ENCODE measurements around the gene DCTD.

The DCTD gene

DNA sequence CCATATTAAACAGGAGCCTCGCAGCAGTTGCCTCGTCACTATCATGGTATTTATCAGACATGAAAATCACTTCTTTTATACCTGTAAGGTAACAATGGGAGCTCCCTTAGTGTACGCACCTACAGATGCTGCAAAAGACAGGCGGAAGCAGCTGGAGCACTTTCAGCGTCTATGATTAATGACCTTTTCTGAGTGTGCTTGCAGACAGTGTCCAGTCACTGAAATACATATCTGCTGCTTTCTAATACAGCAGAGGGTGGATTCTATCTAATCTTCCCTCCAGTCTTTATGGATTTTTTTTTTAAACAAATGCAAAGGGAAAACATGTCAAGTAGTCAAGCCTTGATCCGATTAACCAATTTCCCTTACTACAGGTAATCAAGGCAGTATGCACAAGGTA lies 24.1 kb downstream of the DCTD start:
- no peak for DNase-seq (ENCODE audit: low read depth in 2 of 2)

DNA sequence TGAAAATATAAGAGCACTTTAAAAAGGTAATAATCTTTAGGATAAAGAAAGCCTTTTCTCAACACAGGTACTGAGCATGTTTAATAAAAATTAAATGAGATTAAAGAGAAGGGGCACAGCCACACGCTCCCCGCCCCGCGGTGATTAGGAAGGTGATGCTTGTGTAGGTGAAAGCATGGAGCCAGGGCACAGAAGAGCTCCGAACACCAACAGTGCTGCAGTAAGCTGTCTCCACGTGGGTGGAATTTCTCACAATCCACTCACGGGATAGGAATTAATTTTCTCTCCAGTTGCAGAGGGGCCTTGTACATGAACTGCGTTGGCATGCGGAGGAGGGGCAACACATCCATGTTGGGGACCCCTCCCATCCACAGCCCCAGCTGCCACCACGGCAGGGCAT lies 27.0 kb downstream of the DCTD start:
- DNase-seq (ENCODE audit: low read depth in 2 of 2), result no peak

DNA sequence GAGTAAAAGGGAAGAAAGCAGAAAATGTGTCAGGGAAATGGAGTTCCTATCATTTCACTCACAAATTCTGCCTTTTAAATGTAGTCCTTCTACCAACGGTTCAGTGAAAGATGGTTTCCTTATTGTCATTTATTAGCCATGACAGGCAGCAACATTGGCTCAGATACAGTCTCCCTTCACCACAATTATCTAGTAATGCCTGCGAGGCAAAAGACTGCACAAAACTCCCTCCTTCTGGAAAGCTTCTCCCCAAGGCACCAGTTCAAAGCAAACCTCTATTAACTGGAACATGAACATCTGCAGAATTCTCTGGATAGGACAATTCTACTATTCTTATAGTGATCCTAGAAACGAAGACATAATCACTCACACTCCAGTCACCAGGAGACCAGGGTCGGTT lies 28.3 kb downstream of the DCTD start:
- DNase-seq (ENCODE audit: low read depth in 2 of 2), result no peak

DNA sequence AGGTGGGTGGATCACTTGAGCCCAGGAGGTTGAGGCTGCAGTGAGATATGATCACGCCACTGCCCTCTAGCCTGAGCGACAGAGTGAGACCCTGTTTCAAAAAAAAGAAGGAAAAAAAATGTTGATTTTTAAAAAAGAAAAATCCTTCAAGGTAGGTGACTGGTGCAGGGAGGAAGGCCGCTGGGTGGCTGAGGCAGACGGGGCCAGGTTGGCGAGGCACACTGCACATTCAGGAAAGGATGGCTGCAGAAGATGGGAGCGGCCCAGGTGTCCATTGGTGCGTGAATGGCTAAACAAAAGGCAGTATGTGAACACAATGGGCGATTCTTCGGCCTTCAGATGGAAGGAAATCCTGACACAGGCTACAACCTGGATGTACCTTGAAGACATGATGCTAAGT lies 30.4 kb downstream of the DCTD start:
- DNase-seq (ENCODE audit: low read depth in 2 of 2), result no peak

DNA sequence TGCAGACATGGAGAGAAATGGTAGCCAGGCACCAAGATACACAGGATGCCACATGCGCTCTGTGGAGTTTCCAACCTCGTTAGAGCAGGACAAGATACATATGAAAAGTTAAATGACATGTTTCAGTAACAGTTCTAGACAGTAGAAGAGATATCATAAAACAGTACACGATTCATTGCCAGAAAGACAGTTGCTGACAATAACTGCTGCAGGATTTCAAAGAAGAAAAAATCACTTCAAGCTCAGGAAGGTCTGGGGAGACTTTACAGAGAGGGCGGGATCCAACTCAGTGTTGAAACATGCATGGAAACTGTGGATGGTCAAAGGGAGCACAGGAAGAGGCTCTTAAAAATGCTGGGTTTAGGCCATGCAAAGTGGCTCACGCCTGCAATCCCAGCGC lies 31.0 kb downstream of the DCTD start:
- DNase-seq (ENCODE audit: low read depth in 2 of 2), result no peak

DNA sequence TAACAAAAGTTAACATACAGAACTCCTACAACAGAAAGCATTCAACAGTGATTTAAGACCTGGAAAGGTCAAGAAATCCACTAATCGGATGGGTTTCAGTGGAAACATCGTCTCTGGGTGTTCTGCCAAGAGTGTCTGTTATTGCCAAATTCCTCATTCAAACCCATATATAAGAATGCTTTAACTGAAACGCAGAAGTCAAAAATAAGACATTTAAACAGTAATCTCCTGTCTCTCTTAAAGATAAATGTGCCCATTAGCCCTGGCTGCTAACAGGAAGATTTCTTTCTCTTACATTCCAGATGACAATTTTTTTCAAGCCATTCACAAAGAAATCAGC lies 31.5 kb downstream of the DCTD start:
- peak; percentile 75 for DNase-seq (ENCODE audit: low read depth in 2 of 2)

DNA sequence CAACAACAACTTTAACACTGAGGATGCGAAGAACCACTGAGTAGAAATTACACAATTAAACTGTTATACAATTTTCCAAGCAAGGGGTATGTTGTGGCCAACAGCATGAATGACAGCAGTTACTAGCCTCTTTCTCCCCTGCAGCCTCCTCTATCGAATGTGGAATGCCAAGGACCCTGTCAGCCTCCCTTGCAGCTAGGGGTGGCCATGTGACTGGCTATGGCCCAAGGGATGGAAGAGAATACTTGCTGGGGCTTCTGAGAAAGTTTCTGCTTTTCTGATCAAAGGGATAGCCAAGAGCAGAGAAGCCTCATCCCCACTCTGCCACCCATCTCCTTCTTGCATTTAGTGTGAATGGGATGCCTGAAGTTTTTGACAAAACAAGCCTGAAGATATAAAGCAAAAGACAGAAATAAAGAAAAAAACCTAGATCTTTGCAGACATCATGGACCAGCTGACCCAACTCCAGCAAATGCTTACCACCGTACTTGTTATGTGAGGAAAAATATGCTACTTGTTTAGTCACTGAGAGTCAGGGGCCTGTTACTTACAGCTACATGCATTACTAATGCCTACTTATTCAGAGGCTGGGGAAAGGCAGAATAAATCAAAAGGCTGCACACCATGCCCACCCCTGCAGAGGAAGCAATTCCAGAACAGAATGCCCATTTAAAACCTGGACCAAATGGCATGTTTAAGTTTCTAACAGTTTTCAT lies 32.0 kb downstream of the DCTD start:
- no peak for DNase-seq (ENCODE audit: low read depth in 2 of 2)

DNA sequence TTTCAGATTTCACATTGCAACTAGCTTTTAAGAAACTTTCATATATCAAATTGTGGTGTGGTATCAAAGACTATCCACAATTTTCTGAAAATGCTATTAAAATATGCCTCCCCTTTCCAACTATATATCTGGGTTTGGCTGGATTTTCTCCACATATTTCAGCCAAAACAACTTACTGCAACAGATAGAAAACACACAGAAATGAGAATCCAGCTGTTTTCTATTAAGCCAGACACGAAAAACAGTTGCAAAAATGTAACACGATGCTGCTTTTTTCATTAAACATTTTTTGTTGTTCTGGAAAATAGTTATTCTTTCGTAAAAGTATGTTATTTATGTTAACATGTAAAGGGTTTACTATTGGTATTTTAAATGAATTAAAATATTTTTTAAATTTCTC lies 33.1 kb downstream of the DCTD start:
- DNase-seq (ENCODE audit: low read depth in 2 of 2), result peak; percentile 53 to 57

DNA sequence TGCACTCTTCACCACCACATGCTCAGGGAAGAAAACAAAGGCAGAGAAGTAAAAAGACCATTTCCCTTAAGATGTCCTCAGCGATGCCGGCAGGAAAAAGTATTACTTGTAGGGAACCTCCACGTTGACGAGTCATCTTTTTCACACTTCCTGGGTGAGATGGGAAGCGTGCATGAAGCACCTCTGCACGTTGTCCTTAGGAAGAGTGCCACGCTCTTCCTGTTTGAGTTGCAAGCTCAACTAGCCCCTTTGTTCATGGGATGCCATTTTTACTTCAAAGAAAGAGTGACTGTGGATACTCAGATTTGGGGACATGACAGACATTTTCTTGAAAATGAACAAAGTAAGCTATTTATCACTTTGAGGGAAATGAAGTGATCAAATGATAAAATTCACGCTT lies 33.8 kb downstream of the DCTD start:
- no peak for DNase-seq (ENCODE audit: low read depth in 2 of 2)

DNA sequence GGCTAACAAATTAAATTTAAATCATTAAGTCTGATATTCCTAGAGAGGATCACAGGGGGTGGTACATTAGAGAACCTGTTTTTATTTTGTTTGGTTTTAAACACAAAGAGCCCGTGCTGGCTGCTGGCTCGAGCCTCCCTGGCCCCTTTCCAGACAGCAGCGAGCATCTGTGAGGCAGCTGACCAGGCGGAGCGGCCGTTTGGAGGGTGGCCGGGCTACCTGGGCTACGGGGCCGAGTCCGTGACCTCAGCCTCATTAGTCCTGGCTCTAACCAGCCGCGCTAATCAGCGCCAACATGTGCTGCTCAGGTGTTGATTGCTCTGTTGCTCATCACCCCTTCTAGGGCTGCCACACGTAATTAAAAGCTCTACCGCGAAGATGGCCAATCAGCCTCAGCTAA lies 35.3 kb downstream of the DCTD start:
- no peak for DNase-seq (ENCODE audit: low read depth in 2 of 2)

DNA sequence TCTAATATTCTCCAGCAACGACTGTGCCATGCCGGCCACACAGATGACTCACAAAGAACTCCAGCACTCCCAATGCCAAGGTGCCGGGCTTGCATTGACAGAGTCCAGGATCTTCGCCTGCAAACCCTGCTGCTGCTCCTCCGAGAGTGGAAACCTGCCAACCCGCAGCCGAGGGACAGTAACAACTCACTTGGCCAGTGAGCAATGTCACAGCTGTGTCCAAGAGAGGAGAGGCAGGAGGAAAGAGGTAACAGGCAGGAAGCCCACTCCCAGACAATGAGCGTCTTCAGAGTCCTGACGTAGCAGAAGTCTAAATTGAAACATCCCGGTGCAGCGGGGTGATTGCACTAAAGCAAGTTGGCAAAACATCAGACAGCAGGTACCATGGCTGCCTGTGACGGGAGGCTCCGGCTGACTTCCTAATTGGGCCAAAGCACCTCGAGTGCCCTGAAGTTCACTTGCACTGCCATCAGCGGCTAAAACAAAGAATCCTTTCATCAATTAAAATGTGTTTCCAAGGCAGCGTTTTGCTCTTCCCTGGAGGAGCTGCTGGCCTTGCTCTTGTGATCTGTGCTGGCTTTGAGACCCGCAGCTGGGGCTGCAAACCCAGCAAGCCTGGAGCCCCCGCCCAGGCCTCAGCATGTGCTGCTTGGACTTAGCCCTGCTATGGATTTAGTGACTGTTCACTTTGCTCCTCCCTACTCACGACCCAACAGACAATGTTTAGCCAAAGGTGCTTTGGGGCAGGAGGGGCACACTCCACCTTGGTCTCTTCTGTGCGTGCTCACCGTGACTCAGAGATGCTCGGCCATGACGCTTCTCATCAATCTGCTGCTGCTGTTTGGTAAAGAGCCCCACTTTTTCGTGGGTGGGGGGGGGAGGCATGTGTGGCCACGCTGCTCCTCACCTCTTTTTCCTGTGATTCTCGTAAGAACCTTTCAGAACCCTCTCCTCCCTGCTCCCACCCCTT lies 36.5 kb downstream of the DCTD start:
- DNase-seq (ENCODE audit: low read depth in 2 of 2), result no peak

DNA sequence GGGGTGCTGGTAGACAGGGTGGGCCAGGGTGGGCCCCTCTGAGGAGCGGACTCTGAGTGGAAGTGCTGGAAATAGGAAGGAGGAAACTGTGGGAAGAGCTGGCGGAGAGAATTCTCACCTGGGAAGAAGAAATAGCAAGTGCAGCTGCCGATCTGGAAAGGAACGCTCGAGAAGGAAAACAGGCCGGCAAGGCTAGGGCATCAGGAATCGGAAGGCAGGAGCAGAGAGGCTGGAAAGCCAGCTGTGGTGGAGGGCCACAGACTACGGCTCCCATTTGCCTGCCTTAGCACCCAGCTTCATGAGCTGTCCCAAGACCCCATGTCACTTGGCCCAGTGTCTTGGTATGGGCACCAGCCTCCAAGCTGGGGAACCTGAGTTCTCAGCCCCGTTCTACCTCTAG lies 37.3 kb downstream of the DCTD start:
- no peak for DNase-seq (ENCODE audit: low read depth in 2 of 2)

DNA sequence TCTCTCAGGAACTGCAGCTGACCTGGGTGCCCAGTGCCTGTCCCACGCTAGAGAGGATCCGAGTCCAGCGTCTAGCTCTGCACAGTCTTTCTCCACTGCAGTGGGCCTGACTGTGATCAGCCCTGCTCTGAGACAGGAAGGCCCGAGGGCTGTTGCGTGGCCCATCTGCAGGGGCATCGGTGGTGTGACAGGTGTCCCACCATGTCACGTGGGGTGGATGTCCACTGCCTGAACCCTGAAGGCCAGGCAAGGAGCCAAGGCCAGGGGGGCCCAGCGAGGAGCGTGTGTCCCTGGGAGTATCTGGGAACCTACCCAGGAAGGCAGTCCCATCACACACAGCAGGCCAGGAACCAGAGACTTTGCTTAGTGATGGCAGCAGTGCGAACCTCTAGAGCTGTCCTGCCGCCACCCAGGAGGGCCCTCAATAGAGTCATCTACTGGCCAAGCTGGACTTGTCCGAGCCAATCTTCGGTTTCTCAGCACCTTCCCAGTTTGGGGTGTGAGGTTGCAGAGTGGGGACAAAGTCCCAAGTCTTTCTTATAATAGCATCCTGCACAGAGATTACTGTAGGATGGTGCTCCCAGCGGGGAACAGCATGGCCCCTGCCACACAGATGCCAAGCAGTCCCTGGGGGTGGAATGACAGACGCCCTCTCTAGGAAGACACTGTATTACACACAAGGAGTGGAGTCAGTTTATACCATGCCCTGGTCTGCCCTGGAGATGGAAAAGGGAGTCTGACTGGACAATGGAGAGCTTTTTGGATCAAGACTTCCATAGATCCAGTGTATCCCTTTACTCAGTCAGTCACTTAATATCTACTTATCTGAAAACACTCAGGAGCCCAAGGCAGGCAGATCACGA lies 38.3 kb downstream of the DCTD start:
- no peak for DNase-seq (ENCODE audit: low read depth in 2 of 2)

DNA sequence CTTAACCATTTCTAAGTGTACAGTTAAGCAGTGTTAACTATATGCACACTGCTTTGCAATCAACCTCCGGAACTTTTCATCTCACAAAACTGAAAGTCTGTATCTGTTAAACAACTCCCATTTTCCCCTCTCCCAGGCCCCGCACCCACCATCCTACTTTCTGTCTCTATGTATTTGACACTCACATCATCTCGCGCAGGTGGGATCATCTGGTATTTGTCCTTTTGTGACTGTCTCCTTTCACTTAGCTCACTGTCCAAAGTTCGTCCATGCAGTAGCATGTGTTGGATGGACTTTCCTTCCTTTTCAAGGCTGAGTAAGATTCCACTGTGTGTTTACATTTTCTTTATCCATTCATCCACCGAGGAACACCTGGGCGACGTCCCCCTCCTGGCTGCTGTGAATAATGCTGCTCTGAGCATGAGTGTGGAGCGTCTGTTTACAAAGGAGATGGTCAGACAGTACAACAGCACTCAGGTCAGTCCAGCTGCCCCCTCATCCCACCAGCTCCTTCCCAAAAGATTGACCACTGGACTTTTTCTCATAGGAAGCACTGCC lies 39.8 kb downstream of the DCTD start:
- DNase-seq (ENCODE audit: low read depth in 2 of 2), result no peak

DNA sequence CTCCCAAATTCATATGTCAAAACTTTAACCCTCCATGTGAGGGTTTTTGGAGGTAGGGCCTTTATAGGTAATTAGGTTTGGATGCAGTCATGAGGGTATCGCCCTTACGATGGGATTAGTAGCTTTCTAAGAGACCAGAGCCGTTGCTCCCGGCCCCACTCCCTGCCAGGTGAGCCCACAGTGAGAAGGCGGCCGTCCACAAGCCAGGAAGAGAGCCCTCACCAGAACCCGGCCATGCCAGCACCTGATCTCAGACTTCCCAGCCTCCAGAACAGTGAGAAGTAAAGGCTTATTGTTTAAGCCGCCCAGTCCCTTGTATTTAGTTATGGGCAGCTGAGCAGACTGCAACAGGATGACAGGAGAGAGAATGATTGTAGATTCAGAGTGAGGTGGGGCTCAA lies 40.8 kb downstream of the DCTD start:
- no peak for DNase-seq (ENCODE audit: low read depth in 2 of 2)

DNA sequence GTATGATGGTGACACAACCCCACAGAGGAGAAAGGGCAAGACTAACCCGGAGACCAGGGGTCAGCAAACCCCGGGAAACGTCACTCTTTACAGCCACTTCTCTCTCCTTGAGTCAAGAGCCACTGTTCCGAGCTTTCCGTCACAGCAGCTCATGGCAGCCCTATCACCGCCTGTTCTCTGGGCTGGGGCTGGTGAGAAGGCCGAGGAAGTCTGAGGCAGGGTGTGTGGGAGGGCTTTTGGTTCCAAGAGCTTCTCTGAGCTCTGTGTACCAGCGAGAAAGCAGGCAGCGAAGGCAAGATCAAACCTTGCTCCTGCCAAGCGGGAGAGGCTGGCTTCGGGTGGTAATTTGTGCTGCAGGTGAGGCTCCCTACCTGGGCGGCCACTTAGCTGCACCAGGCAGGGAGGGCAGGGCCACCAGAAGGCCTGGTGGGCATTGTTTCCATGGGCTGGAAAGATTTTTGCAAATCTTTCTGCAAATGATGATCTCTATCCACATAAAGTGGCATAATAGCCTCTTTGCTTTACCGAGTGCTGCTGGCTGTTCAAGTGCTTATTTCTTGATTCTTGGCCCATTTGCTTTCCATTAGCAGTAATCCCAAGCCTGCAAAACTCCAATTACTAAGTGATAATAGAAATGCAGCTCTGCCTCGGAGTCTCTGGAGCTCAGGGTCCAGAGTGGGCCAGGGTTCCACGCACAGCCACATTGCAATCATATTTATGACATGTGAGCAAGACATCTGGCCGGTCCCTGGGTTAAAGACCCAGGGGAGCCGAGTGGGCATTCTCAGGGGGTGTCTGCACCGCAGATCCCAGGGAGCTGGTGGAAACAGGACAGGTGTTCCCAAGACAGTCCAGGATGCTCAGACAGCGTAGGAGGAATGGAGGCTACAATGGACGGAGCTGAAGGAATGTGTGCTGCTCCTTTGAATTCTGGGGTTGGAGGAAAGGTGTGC lies 41.5 kb downstream of the DCTD start:
- DNase-seq (ENCODE audit: low read depth in 2 of 2), result no peak

DNA sequence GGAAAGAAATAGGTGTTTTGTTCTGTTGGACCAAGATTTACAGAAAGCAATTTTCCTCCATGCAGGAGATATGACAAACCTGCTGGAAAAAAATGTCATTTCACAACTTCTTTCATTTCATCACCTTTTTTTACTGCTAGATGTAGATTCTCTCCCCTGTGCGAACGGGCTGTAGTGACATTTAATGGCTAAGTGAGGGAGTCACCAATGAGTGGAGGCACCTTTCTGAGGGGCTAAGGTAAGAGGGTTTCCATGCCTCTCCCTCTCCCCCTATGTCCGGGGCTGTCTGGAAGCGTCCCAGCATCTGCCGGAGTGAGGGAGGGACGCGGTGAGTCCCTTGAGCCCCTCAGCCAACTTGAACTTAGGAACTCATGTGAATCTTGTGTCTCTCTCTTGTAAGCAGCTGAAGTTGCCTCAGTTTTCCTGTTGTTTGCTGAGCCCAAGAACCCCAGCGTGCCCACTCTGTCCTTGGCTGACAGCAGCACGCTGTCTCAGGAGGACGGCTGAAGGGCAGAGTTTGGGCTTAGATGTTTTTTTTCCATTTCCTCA lies 42.3 kb downstream of the DCTD start:
- no peak for DNase-seq (ENCODE audit: low read depth in 2 of 2)

DNA sequence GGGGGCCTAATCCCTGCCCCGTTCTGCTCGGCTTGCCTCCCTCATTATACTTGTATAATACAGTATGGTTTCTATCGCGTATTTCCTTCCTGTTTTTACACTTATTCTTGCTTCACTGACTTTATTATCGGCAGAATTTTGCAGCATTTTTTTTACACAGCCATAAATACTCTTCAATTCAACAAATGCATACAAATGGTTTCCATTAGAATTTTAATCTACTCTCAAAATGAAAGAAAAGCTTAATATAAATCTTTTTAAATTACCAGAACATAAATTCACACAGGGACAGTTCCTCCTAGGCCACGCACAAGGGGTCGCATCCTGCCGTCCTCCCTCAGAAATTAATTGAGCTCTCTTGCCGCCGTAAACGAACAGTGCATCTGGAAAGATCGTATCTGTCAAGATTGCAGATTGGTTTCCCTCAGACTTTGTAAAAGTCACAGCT lies 42.9 kb downstream of the DCTD start:
- no peak for DNase-seq (ENCODE audit: low read depth in 2 of 2)

DNA sequence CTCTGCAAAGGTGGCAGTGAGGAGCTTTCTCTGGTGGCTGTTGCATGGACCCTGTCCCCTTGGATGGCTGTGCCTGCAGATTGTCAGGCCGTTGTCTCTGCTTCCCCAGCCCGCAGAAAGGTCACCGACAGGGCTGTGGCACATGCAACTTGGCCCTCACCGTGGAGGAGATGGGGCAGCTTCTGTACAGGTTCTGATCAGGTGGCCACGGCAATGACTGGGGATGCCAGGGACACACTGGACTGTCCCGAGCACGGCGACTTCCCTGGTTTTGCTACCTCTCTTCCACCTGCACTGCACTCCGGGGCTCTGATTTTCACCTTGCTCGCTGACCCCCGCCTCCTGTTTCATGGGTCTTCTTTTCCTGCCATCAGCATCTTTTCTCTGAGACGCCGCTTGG lies 43.5 kb downstream of the DCTD start:
- DNase-seq (ENCODE audit: low read depth in 2 of 2), result no peak

DNA sequence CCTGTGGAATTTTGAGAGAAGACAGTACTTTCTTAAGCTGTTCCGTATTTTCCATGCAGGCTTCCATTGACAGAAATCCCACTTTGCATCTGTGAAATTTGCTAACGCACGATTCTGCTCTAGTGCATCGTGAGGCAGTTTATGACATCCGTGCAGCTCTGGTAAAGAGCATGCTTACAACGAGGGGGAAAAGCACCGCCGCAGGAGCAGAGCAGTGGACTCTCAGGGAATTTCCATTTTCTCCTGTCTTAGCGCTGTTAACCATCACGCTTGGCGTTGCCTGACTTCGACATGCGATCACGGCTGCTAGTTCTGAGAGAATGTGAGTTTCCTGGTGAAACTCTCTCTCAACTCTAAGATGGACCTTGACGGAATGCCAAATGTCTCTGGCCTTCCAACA lies 43.9 kb downstream of the DCTD start:
- no peak for DNase-seq (ENCODE audit: low read depth in 2 of 2)

DNA sequence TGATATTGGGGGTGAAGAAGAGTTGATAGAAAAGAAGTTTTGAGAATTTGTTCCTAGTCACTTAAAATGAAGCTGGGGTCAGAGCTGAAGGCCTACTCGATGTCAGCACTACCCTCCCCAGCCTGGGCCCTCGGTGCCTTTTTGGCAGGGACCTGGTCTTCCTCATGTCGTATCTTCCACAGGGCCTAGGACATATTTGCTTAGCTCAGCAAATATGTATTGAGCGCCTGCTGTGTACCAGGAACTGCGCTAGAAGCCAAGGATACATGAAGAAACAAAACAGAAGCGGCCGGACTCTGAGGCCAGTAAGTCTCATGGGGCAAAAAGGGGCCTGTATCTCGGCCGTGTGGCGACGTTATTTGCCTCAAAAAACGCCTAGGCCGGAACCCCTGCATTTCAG lies 44.3 kb downstream of the DCTD start:
- DNase-seq (ENCODE audit: low read depth in 2 of 2), result no peak
